ENCODE results near the gene TSHZ1. TPM values are rescaled to one million over a fixed set of nuclear protein-coding genes. Genes with fewer than 3 reads are reported as not detected.

The TSHZ1 gene
- total RNA-seq, 1 donor = 10.5 TPM

GRCh38 chr18:75207310-75208154, 3.1 kb upstream of the TSHZ1 start:
- Histone ChIP-seq H3K9me3 (ENCODE audit: low read depth, low read length) (no peaks in the 10 kb centered on the region), H3K4me2 (ENCODE audit: insufficient read depth, low read length) (peak overlapping the region; percentile 96), H4K20me1 (ENCODE audit: insufficient read depth, low read length) (peaks cover 28% of the 10 kb centered on the region), H3K27me3 (ENCODE audit: insufficient read depth, low read length) (no peaks in the 10 kb centered on the region), H3K27ac (ENCODE audit: low read depth, low read length) (peak overlapping the region; percentile 17), H3K36me3 (ENCODE audit: insufficient read depth, low read length) (no peaks in the 10 kb centered on the region), H3K4me3 (ENCODE audit: insufficient read depth, low read length) (peak overlapping the region; percentile 92), H3K4me1 (ENCODE audit: insufficient read depth, low read length) (peaks cover 31% of the 10 kb centered on the region), H2AFZ (ENCODE audit: low read length) (peak overlapping the region; percentile 84), H3K79me2 (ENCODE audit: insufficient read depth, low read length) (peaks cover 64% of the 10 kb centered on the region)
- no peak for TF ChIP-seq CTCF (IDR thresholded peaks at IDR 0.05; ENCODE audit: extremely low read depth, low read depth, low read length)
- peak; percentile 94 for DNase-seq (ENCODE audit: insufficient read length, low spot score, missing footprints)

DNA sequence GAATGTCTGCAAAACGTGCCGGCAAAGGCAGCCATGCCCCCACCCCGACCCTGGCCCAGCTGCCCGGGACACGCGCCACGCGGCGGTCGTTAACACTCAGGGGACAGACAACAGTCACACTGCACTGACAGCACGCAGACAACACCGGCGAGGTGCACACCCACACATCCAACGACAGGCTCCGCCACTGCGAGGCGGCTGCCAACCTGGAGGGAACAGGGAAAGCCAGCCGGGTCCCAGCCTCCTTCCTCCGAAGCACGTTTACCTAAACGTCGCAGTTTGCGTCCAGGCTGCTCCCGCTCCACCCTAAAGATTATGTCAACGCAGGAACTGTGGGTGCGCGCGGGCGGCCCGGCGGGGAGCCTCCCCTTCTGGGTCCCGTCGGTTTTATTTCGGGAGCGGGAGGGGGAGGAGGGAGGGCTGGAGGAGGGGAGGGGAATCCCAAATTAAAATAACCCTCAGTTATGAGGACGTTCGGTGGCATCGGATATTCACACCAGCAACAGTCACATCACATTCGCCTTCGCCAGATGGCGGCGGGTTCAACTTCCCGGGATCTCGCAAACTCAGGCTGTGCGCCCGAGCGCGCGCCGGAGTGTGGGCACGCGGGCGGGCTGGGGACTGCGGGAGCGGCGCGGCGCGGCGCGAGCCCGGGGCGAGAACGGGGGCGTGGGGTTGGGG, 2.3 kb upstream of the TSHZ1 start:
- no peaks in the 10 kb centered on the region for H3K36me3 ChIP-seq (ENCODE audit: insufficient read depth, low read length)
- H3K9me3 ChIP-seq (ENCODE audit: low read depth, low read length) = no peaks in the 10 kb centered on the region
- TF ChIP-seq CTCF (IDR thresholded peaks at IDR 0.05; ENCODE audit: extremely low read depth, low read depth, low read length) = no peak
- peak overlapping the region; percentile 92 for H3K4me3 ChIP-seq (ENCODE audit: insufficient read depth, low read length)
- H3K4me2 ChIP-seq (ENCODE audit: insufficient read depth, low read length) = peak overlapping the region; percentile 96
- peaks cover 63% of the 10 kb centered on the region for H3K79me2 ChIP-seq (ENCODE audit: insufficient read depth, low read length)
- H4K20me1 ChIP-seq (ENCODE audit: insufficient read depth, low read length) = peaks cover 28% of the 10 kb centered on the region
- DNase-seq (ENCODE audit: insufficient read length, low spot score, missing footprints) = peak; percentile 95
- peaks cover 38% of the 10 kb centered on the region for H3K4me1 ChIP-seq (ENCODE audit: insufficient read depth, low read length)
- H2AFZ ChIP-seq (ENCODE audit: low read length) = peak overlapping the region; percentile 84
- H3K27ac ChIP-seq (ENCODE audit: low read depth, low read length) = peak overlapping the region; percentile 17
- H3K27me3 ChIP-seq (ENCODE audit: insufficient read depth, low read length) = no peaks in the 10 kb centered on the region

GRCh38 chr18:75208836-75209128, 1.8 kb upstream of the TSHZ1 start:
- Histone ChIP-seq H3K27me3 (ENCODE audit: insufficient read depth, low read length) (no peaks in the 10 kb centered on the region), H3K4me3 (ENCODE audit: insufficient read depth, low read length) (peak overlapping the region; percentile 92), H3K36me3 (ENCODE audit: insufficient read depth, low read length) (no peaks in the 10 kb centered on the region), H3K4me2 (ENCODE audit: insufficient read depth, low read length) (peak overlapping the region; percentile 96), H3K4me1 (ENCODE audit: insufficient read depth, low read length) (peaks cover 43% of the 10 kb centered on the region), H3K79me2 (ENCODE audit: insufficient read depth, low read length) (peaks cover 58% of the 10 kb centered on the region), H3K27ac (ENCODE audit: low read depth, low read length) (no peak overlapping the region), H2AFZ (ENCODE audit: low read length) (peak overlapping the region; percentile 62), H4K20me1 (ENCODE audit: insufficient read depth, low read length) (peaks cover 28% of the 10 kb centered on the region), H3K9me3 (ENCODE audit: low read depth, low read length) (no peaks in the 10 kb centered on the region)
- TF ChIP-seq CTCF (IDR thresholded peaks at IDR 0.05; ENCODE audit: extremely low read depth, low read depth, low read length) = no peak
- no peak for DNase-seq (ENCODE audit: insufficient read length, low spot score, missing footprints)
